Endothelial cell of umbilical vein (primary cell): Measurements from ENCODE around the gene FBXL17. TPM values are rescaled to one million over a fixed set of nuclear protein-coding genes. Genes with fewer than 3 reads are reported as not detected.

ENCODE experiments used
- BruUV-seq: library from RNA; stranded (reverse); fragments of 400-500 nt; replicated peaks from 2 replicates; lab custom pipeline; 2021; lab: Mats Ljungman, UMichigan
- CTCF ChIA-PET: fragments of 300-600, 350-600 bp; sonication (Branson Sonifier 250); formaldehyde crosslinking; loops from one replicate; lab custom pipeline; 2021; ENCODE audit warnings: antibody characterized with exemption, inconsistent platforms; lab: Charles Lee
- POLR2A ChIA-PET: fragments of 300-600, 350-600 bp; sonication (Branson Sonifier 250); formaldehyde crosslinking; loops from one replicate; lab custom pipeline; 2021; ENCODE audit warnings: antibody characterized with exemption, inconsistent platforms; lab: Charles Lee
- DNase-seq: peaks from one replicate; pipeline ENCODE4 v3.0.0-alpha.2; 2011; ENCODE audit warnings: low read depth, low spot score
- FAIRE-seq: peaks from 2 replicates; lab custom pipeline; 2011; peaks lifted over from hg19 to GRCh38; lab: Jason Lieb, UNC
- H2AFZ ChIP-seq: 2 replicates; pipeline ENCODE4 v1.6.0; 2012; ENCODE audit warnings: low read depth, low read length, control low read depth, inconsistent platforms
- H3K27ac ChIP-seq: 2 replicates; pipeline ENCODE4 v1.5.1; 2011; ENCODE audit warnings: low read depth, mild to moderate bottlenecking, control low read depth, low read length, moderate library complexity; ENCODE audit not compliant: insufficient read depth
- H3K27me3 ChIP-seq, 2 experiments: 2 replicates each; pipeline versions ENCODE4 v1.6.0 to v1.6.1; 2011; ENCODE audit warnings: low read length in 2 of 2, mixed read lengths in 1 of 2; ENCODE audit not compliant: control insufficient read depth in 2 of 2, insufficient read depth in 2 of 2
- H3K36me3 ChIP-seq, 2 experiments: 2 replicates in 1 of 2; 3 replicates in 1 of 2; pipeline ENCODE4 v1.5.1; 2011; ENCODE audit warnings: low read length in 2 of 2, mild to moderate bottlenecking in 1 of 2, moderate library complexity in 1 of 2; ENCODE audit not compliant: control insufficient read depth in 2 of 2, insufficient read depth in 2 of 2; ENCODE audit errors: extremely low read depth in 1 of 2
- H3K4me1 ChIP-seq: 3 replicates; pipeline ENCODE4 v1.5.1; 2011; ENCODE audit warnings: mild to moderate bottlenecking, low read length; ENCODE audit not compliant: control insufficient read depth, insufficient read depth; ENCODE audit errors: extremely low read depth
- H3K4me2 ChIP-seq: 2 replicates; pipeline ENCODE4 v1.6.1; 2011; ENCODE audit warnings: low read length, control low read depth, mixed read lengths; ENCODE audit not compliant: insufficient read depth
- H3K4me3 ChIP-seq, 3 experiments: fragments of 200-600 bp in 1 of 3; sonication (generic), shearing (Covaris generic) in 1 of 3; replicated peaks in 1 of 3; 2 replicates each; pipeline ENCODE4 v1.5.1; 2011 to 2016; ENCODE audit warnings: control low read depth in 3 of 3, low read length in 3 of 3, mild to moderate bottlenecking in 2 of 3, inconsistent platforms in 1 of 3, low read depth in 1 of 3, moderate library complexity in 1 of 3; ENCODE audit not compliant: insufficient read depth in 1 of 3
- H3K79me2 ChIP-seq: 2 replicates; pipeline ENCODE4 v1.6.0; 2012; ENCODE audit warnings: low read length, inconsistent platforms; ENCODE audit not compliant: control insufficient read depth, insufficient read depth
- H3K9ac ChIP-seq: replicated peaks from 2 replicates; pipeline ENCODE3; 2011; ENCODE audit warnings: low read length, control low read depth; ENCODE audit not compliant: insufficient read depth; ENCODE audit errors: extremely low read depth
- H3K9me1 ChIP-seq: replicated peaks from 3 replicates; pipeline ENCODE4 v1.6.0; 2011; ENCODE audit warnings: mild to moderate bottlenecking, low read length; ENCODE audit not compliant: control insufficient read depth, insufficient read depth; ENCODE audit errors: extremely low read depth
- H3K9me3 ChIP-seq: replicated peaks from 2 replicates; pipeline ENCODE4 v1.5.1; 2012; ENCODE audit warnings: low read length, inconsistent platforms; ENCODE audit not compliant: control insufficient read depth, insufficient read depth
- H4K20me1 ChIP-seq: replicated peaks from 2 replicates; pipeline ENCODE3; 2011; ENCODE audit warnings: mild to moderate bottlenecking, low read length; ENCODE audit not compliant: control insufficient read depth, insufficient read depth; ENCODE audit errors: extremely low read depth
- CTCF ChIP-seq, 2 donors: IDR thresholded peaks; 1 replicate in 1 of 2; 2 replicates in 1 of 2; pipeline ENCODE4 v1.5.1; 2011; ENCODE audit warnings: low read length in 2 of 2, mild to moderate bottlenecking in 2 of 2, moderate library complexity in 2 of 2, control low read depth in 1 of 2, inconsistent platforms in 1 of 2, low read depth in 1 of 2; ENCODE audit not compliant: insufficient read depth in 1 of 2; ENCODE audit errors: extremely low read depth in 1 of 2
- EZH2 ChIP-seq: IDR thresholded peaks from 2 replicates; pipeline ENCODE4 v1.6.1; 2012; ENCODE audit warnings: borderline replicate concordance, low read depth, mild to moderate bottlenecking, moderate library complexity, low read length, inconsistent platforms; ENCODE audit not compliant: severe bottlenecking
- FOS ChIP-seq: IDR thresholded peaks from 2 replicates; pipeline ENCODE4 v1.6.1; 2011; ENCODE audit warnings: mild to moderate bottlenecking, low read length, moderate library complexity, borderline replicate concordance; ENCODE audit not compliant: insufficient read depth
- GATA2 ChIP-seq: IDR thresholded peaks from 2 replicates; pipeline ENCODE4 v1.7.0; 2011; ENCODE audit warnings: low read depth, mild to moderate bottlenecking, moderate library complexity, mixed read lengths, low read length; ENCODE audit not compliant: insufficient read length, insufficient read depth
- JUN ChIP-seq: IDR thresholded peaks from 2 replicates; pipeline ENCODE4 v1.6.1; 2011; ENCODE audit warnings: borderline replicate concordance, low read depth; ENCODE audit not compliant: insufficient read length, insufficient read depth
- MYC ChIP-seq: IDR thresholded peaks from one replicate; pipeline ENCODE4 v1.6.1; 2011; ENCODE audit warnings: mild to moderate bottlenecking, low read depth, low read length
- POLR2A ChIP-seq: IDR thresholded peaks from 2 replicates; pipeline ENCODE4 v1.6.1; 2012; ENCODE audit warnings: low read depth, mild to moderate bottlenecking, control low read depth, low read length
- POLR2AphosphoS5 ChIP-seq: IDR thresholded peaks from 2 replicates; pipeline ENCODE4 v1.6.1; 2012; ENCODE audit warnings: low read depth, mild to moderate bottlenecking, control low read depth, low read length, moderate library complexity; ENCODE audit not compliant: insufficient read depth
- dilution Hi-C: fragments of 300-500 bp; cut with MboI; formaldehyde crosslinking; loops from one replicate; pipeline ENCODE4 v1.15.0; 2019; ENCODE audit warnings: low sequenced_read_pairs; ENCODE audit not compliant: extremely low pct_ligation_motif_present
- intact Hi-C: fragments of 100-400 bp; cut with micrococcal nuclease; formaldehyde crosslinking; loops from one replicate; pipeline ENCODE4 v1.10.0; 2022
- polyA plus RNA-seq, 4 experiments: library from polyadenylated mRNA; depleted of rRNA in 3 of 4; stranded (reverse) in 3 of 4; unstranded in 1 of 4; fragments of >200 nt; gene quantifications; 2 replicates each; pipeline versions ENCODE4 v1.2.1 to v1.2.3, GENCODE V29; 2011 to 2012; ENCODE audit warnings: missing spikeins in 1 of 4
- total RNA-seq: library from RNA; stranded (reverse); gene quantifications from 2 replicates; pipeline ENCODE4 v1.2.3, GENCODE V29; 2021
- TF ChIP-seq, protein P1 (sequence below): IDR thresholded peaks from 2 replicates; pipeline ENCODE4 v1.6.1; 2011; ENCODE audit not compliant: insufficient read depth, insufficient read length

Gene FBXL17
- total and polyA plus RNA-seq, 2 donors (not counting 3 experiments of a cell fraction or from before 2014, with no cell fraction given), result 2.7 to 8.8 TPM

- FAIRE-seq (no peak), DNase-seq (no peak)
- ChIA-PET CTCF (no interaction called here), POLR2A (no interaction called here)
- no TSS peak for BruUV-seq
- H3K27me3 ChIP-seq, result no peaks in the 10 kb centered on the region
- H3K9me3 ChIP-seq, result no peaks in the 10 kb centered on the region
- TF ChIP-seq FOS, result no peak
- TF ChIP-seq POLR2AphosphoS5, result no peak
- no peak for TF ChIP-seq JUN
- no peak for TF ChIP-seq MYC
- TF ChIP-seq, protein P1, sequence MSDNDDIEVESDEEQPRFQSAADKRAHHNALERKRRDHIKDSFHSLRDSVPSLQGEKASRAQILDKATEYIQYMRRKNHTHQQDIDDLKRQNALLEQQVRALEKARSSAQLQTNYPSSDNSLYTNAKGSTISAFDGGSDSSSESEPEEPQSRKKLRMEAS, result no peak
- TF ChIP-seq CTCF (IDR thresholded peaks at IDR 0.05; ENCODE audit: extremely low read depth in 1 of 2, insufficient read depth in 1 of 2, low read depth in 1 of 2, low read length in 2 of 2), result no peak
- no peaks in the 10 kb centered on the region for H4K20me1 ChIP-seq
- H3K79me2 ChIP-seq, result no peaks in the 10 kb centered on the region
- intact Hi-C loops (no loop called here), dilution Hi-C loops (no loop called here)
- H3K27ac ChIP-seq, result no peak overlapping the region
- no peaks in the 10 kb centered on the region for H3K36me3 ChIP-seq
- H3K9me1 ChIP-seq, result no peaks in the 10 kb centered on the region
- no peak overlapping the region for H3K4me2 ChIP-seq
- no peak overlapping the region for H2AFZ ChIP-seq
- no peak overlapping the region for H3K4me3 ChIP-seq
- no peaks in the 10 kb centered on the region for H3K4me1 ChIP-seq
- H3K9ac ChIP-seq, result no peak overlapping the region
Measured at GRCh38 chr5:107820429-107820828, 561.5 kb downstream of the FBXL17 start.

GRCh38 chr5:107817951-107818350 is 563.9 kb downstream of the FBXL17 start:
- Histone ChIP-seq H3K79me2 (no peaks in the 10 kb centered on the region), H3K4me3 (no peak overlapping the region), H3K4me2 (no peak overlapping the region), H3K9me3 (no peaks in the 10 kb centered on the region), H3K27me3 (no peaks in the 10 kb centered on the region), H4K20me1 (no peaks in the 10 kb centered on the region), H2AFZ (no peak overlapping the region), H3K4me1 (no peaks in the 10 kb centered on the region), H3K9ac (no peak overlapping the region), H3K36me3 (no peaks in the 10 kb centered on the region), H3K9me1 (no peaks in the 10 kb centered on the region), H3K27ac (no peak overlapping the region)
- CTCF ChIA-PET, result no interaction called here
- intact Hi-C loops (no loop called here), dilution Hi-C loops (no loop called here)
- no TSS peak for BruUV-seq
- FAIRE-seq, result no peak
- DNase-seq, result no peak
- POLR2A ChIA-PET, result no interaction called here
- TF ChIP-seq FOS (no peak), EZH2 (no peak), POLR2A (no peak), MYC (no peak), CTCF (IDR thresholded peaks at IDR 0.05; ENCODE audit: extremely low read depth in 1 of 2, insufficient read depth in 1 of 2, low read depth in 1 of 2, low read length in 2 of 2) (no peak), POLR2AphosphoS5 (no peak), GATA2 (no peak), JUN (no peak)
- TF ChIP-seq, protein P1, result no peak
